HepG2 (cell line): ENCODE results near the gene PEPD. TPM values are rescaled to one million over a fixed set of nuclear protein-coding genes. Genes with fewer than 3 reads are reported as not detected.

ENCODE experiments used
- ATAC-seq: fragments of 200-7000 bp; cut with Tn5 transposase; 3 replicates; pipeline ENCODE4 v1.9.1; 2020; ENCODE audit warnings: mild to moderate bottlenecking, moderate library complexity
- BruUV-seq: library from RNA; stranded (reverse); fragments of 400-500 nt; replicated peaks from 2 replicates; lab custom pipeline; 2021; lab: Mats Ljungman, UMichigan
- CTCF ChIA-PET: fragments of 300-600 bp; formaldehyde crosslinking; extraction: SDS; loops from one replicate; lab custom pipeline; 2021; ENCODE audit warnings: low total read pairs, inconsistent platforms, low intra/inter-chr PET ratio; lab: Yijun Ruan, JAX
- POLR2A ChIA-PET: fragments of 350-600 bp; sonication (Branson Sonifier 250); formaldehyde crosslinking; loops from one replicate; lab custom pipeline; 2020; ENCODE audit warnings: antibody characterized with exemption, inconsistent platforms; lab: Yijun Ruan, JAX
- DNase-seq: peaks from one replicate; pipeline ENCODE4 v3.0.0-alpha.2; 2015; ENCODE audit warnings: low spot score
- FAIRE-seq: peaks from 3 replicates; lab custom pipeline; 2011; peaks lifted over from hg19 to GRCh38; lab: Jason Lieb, UNC
- H2AFZ ChIP-seq: one replicate; pipeline ENCODE4 v1.6.1; 2011; ENCODE audit warnings: low read length, inconsistent platforms
- H3K27ac ChIP-seq: fragments of 300-600 bp; 3 replicates; pipeline ENCODE4 v1.8.0; 2011; ENCODE audit warnings: mixed run types, mild to moderate bottlenecking, mixed read lengths, low read length, inconsistent platforms; ENCODE audit not compliant: insufficient read depth; ENCODE audit errors: extremely low read length
- H3K27me3 ChIP-seq, 2 experiments: fragments of 200-600 bp in 1 of 2; 2 replicates in 1 of 2; 3 replicates in 1 of 2; pipeline versions ENCODE4 v1.6.0 to v1.8.0; 2011; ENCODE audit warnings: low read length in 2 of 2, mild to moderate bottlenecking in 2 of 2, moderate library complexity in 2 of 2, inconsistent platforms in 1 of 2; ENCODE audit not compliant: insufficient read depth in 2 of 2, control insufficient read depth in 1 of 2
- H3K36me3 ChIP-seq, 2 experiments: fragments of 200-600 bp in 1 of 2; replicated peaks in 1 of 2; 2 replicates in 1 of 2; 3 replicates in 1 of 2; pipeline versions ENCODE4 v1.5.1 to v1.8.0; 2011; ENCODE audit warnings: low read length in 2 of 2, inconsistent platforms in 1 of 2; ENCODE audit not compliant: insufficient read depth in 2 of 2, control insufficient read depth in 1 of 2
- H3K4me1 ChIP-seq: 2 replicates; pipeline ENCODE4 v1.5.1; 2012; ENCODE audit warnings: low read length, inconsistent platforms; ENCODE audit not compliant: insufficient read depth
- H3K4me2 ChIP-seq: 2 replicates; pipeline ENCODE4 v1.6.0; 2011; ENCODE audit warnings: low read depth, low read length, inconsistent platforms
- H3K4me3 ChIP-seq, 3 experiments: fragments of 200-600 bp in 1 of 3; sonication (generic), shearing (Covaris generic) in 1 of 3; replicated peaks in 1 of 3; 2 replicates each; pipeline ENCODE4 v1.5.1; 2011 to 2016; ENCODE audit warnings: low read length in 3 of 3, inconsistent platforms in 2 of 3, low read depth in 2 of 3, mild to moderate bottlenecking in 2 of 3, control low read depth in 1 of 3, mixed read lengths in 1 of 3; ENCODE audit not compliant: insufficient read depth in 1 of 3
- H3K79me2 ChIP-seq: one replicate; pipeline ENCODE4 v1.6.1; 2011; ENCODE audit warnings: low read length, inconsistent platforms; ENCODE audit not compliant: insufficient read depth
- H3K9ac ChIP-seq: 2 replicates; pipeline ENCODE4 v1.6.0; 2011; ENCODE audit warnings: mild to moderate bottlenecking, low read depth, low read length, inconsistent platforms; ENCODE audit not compliant: insufficient read depth
- H3K9me3 ChIP-seq: 2 replicates; pipeline ENCODE4 v1.5.1; 2012; ENCODE audit warnings: mild to moderate bottlenecking, low read length
- H4K20me1 ChIP-seq: 2 replicates; pipeline ENCODE4 v1.6.0; 2011; ENCODE audit warnings: inconsistent platforms, mild to moderate bottlenecking, low read length, moderate library complexity; ENCODE audit not compliant: insufficient read depth
- FOXK1 ChIP-seq: sonication (generic); formaldehyde crosslinking; IDR thresholded peaks from 2 replicates; pipeline ENCODE4 v1.4.0; 2020; ENCODE audit warnings: low read depth, missing genetic modification reagents, borderline replicate concordance
- GPN1 ChIP-seq: sonication (generic); formaldehyde crosslinking; IDR thresholded peaks from 2 replicates; pipeline ENCODE4 v1.5.1; 2020; ENCODE audit warnings: missing genetic modification reagents, borderline replicate concordance
- IRX3 ChIP-seq: sonication (generic); formaldehyde crosslinking; IDR thresholded peaks from 2 replicates; pipeline ENCODE4 v1.8.1; 2023; ENCODE audit warnings: mild to moderate bottlenecking, low read depth, missing genetic modification reagents, borderline replicate concordance
- MAFF ChIP-seq: IDR thresholded peaks from 2 replicates; pipeline ENCODE4 v1.6.1; 2011; ENCODE audit warnings: low read depth, low read length, improper control_type of control experiment
- MAFK ChIP-seq, 2 experiments: IDR thresholded peaks in 1 of 2; conservative IDR thresholded peaks in 1 of 2; 2 replicates each; pipeline ENCODE4 v1.6.1; 2011; ENCODE audit warnings: improper control_type of control experiment in 2 of 2, low read length in 2 of 2
- ZNF543 ChIP-seq: sonication (generic); formaldehyde crosslinking; IDR thresholded peaks from 2 replicates; pipeline ENCODE4 v1.4.0; 2020; ENCODE audit warnings: mild to moderate bottlenecking, missing genetic modification reagents
- ZNF768 ChIP-seq: sonication (generic); formaldehyde crosslinking; IDR thresholded peaks from 2 replicates; pipeline ENCODE4 v1.4.0; 2020; ENCODE audit warnings: missing genetic modification reagents
- WGBS: methylation state at CpG from one replicate; pipeline ENCODE4 v1.1.6; 2017; ENCODE audit warnings: low lambda C conversion rate; 5-methylcytosine and 5-hydroxymethylcytosine counted together
- in situ Hi-C: cut with HindIII; loops from 2 replicates; pipeline ENCODE4 v1.10.0; 2017; ENCODE audit warnings: low pct_unique_long_range_greater_than_20kb; ENCODE audit not compliant: extremely low pct_ligation_motif_present
- intact Hi-C: fragments of 100-400 bp; cut with micrococcal nuclease; formaldehyde crosslinking; loops from one replicate; pipeline ENCODE4 v1.10.0; 2022; ENCODE audit not compliant: unreplicated experiment
- polyA plus RNA-seq, 8 experiments: library from polyadenylated mRNA; depleted of rRNA in 3 of 8; stranded (reverse) in 7 of 8; unstranded in 1 of 8; fragments of >200 nt; fragmentation: Illumina TruSeq in 4 of 8; extraction: Trizol in 4 of 8; gene quantifications; 2 replicates each; pipeline versions ENCODE4 v1.2.1 to v1.2.3, GENCODE V29; 2011 to 2016; ENCODE audit warnings: low read depth in 4 of 8, missing spikeins in 1 of 8, mixed read lengths in 1 of 8; ENCODE audit not compliant: insufficient read depth in 1 of 8
- total RNA-seq, 5 experiments: library from RNA; depleted of rRNA; stranded (reverse); fragments of >200 nt; fragmentation: Illumina TruSeq; extraction: Trizol; gene quantifications; 2 replicates each; pipeline ENCODE4 v1.2.3, GENCODE V29; 2016; ENCODE audit warnings: low read depth in 1 of 5
- TF ChIP-seq, protein P1 (sequence below): sonication (generic); formaldehyde crosslinking; IDR thresholded peaks from 2 replicates; pipeline ENCODE4 v1.8.0; 2022; ENCODE audit warnings: missing genetic modification reagents, low read depth, mild to moderate bottlenecking, borderline replicate concordance

PEPD gene
- total and polyA plus RNA-seq, 2 of the 13 experiments (the other 11 are each of a cell fraction or from before 2014, with no cell fraction given), result 60.7 to 75.1 TPM

DNA sequence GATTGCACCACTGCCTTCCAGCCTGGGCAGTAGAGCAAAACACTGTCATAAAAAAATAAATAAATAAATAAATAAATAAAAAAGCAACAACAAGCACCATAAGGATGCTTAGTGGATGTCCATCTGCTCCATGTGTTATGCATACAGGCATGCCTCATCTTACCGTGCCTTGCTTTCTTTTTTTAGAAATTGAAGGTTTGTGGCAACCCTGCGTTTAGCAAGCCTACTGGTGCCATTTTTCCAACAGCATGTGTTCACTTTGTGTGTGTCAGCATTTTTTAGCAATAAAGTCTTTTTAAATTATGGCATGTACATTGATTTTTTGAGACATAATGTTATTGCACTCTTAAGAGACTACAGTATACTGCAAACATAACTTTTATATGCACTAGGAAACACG is 68.3 kb downstream of the PEPD start:
- Histone ChIP-seq H3K4me3 (no peak overlapping the region), H3K79me2 (no peaks in the 10 kb centered on the region), H2AFZ (no peak overlapping the region), H3K27ac (no peak overlapping the region), H3K4me1 (no peaks in the 10 kb centered on the region), H3K4me2 (no peak overlapping the region), H3K9ac (no peak overlapping the region), H4K20me1 (no peaks in the 10 kb centered on the region), H3K27me3 (no peaks in the 10 kb centered on the region), H3K9me3 (no peaks in the 10 kb centered on the region), H3K36me3 (peaks cover 4 to 5% of the 10 kb centered on the region in 2 experiments; a peak in 4 of 5 replicates)
- CTCF ChIA-PET, result no interaction called here
- POLR2A ChIA-PET, result no interaction called here
- BruUV-seq, result no TSS peak
- peak; percentile 81 for TF ChIP-seq MAFF
- no peak for TF ChIP-seq FOXK1 (CRISPR knock-in tag)
- peak; percentile 84 to 91 for TF ChIP-seq MAFK (conservative IDR thresholded peaks at IDR 0.05 in 1 of 2, IDR thresholded peaks at IDR 0.05 in 1 of 2; ENCODE audit: low read length in 2 of 2)
- ATAC-seq, result no peak
- in situ Hi-C loops, result no loop called here
- FAIRE-seq, result no peak
- 95% methylated on average over 3 of the region's 3 CpGs for WGBS
- DNase-seq, result no peak
- intact Hi-C loops, result no loop called here

DNA sequence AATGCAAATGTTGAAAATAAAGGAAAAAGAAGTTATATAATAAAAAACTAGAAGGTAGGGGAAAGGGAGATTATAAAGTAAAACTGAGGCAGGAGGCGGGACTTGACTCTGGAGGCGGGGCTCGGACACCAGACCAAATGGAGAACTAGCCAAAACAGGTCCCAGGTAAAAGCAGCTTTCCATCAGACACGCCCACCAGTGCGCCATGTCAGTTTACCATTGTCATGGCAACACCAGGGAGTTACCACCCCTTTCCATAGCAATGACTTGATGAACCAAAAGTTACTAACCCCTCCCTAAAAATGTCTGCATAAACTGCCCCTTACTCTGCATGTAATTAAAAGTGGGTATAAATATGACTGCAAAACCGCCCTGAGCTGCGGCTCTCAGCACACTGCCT is 70.9 kb downstream of the PEPD start:
- POLR2A ChIA-PET, result no interaction called here
- FAIRE-seq, result no peak
- no peaks in the 10 kb centered on the region for H3K9me3 ChIP-seq
- no peak overlapping the region for H2AFZ ChIP-seq
- H3K4me2 ChIP-seq, result no peak overlapping the region
- H3K36me3 ChIP-seq, result peaks cover 4 to 5% of the 10 kb centered on the region in 2 experiments; a peak in 2 of 5 replicates
- no peaks in the 10 kb centered on the region for H4K20me1 ChIP-seq
- TF ChIP-seq, protein P1, sequence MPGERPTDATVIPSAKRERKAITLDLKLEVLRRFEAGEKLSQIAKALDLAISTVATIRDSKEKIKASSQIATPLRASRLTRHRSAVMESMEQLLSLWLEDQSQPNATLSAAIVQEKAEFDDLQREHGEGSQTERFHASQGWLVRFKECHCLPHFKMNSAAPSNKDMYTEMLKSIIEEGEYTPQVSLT, result no peak
- TF ChIP-seq ZNF768 (CRISPR knock-in tag) (no peak), IRX3 (CRISPR knock-in tag) (no peak), ZNF543 (no peak), GPN1 (CRISPR knock-in tag) (no peak)
- H3K4me1 ChIP-seq, result no peaks in the 10 kb centered on the region
- H3K27me3 ChIP-seq, result no peaks in the 10 kb centered on the region
- ATAC-seq, result no peak
- 91% methylated on average over 7 of the region's 7 CpGs for WGBS
- CTCF ChIA-PET, result no interaction called here
- BruUV-seq, result no TSS peak
- in situ Hi-C loops (no loop called here), intact Hi-C loops (no loop called here)
- H3K79me2 ChIP-seq, result no peaks in the 10 kb centered on the region
- DNase-seq, result no peak
- no peak overlapping the region for H3K9ac ChIP-seq
- H3K4me3 ChIP-seq, result no peak overlapping the region
- no peak overlapping the region for H3K27ac ChIP-seq
